Urothelium cell line (cell line): ENCODE data around the gene RSPH3.
"Not testable (repeated sequence)": the region's sequence is repeated elsewhere in the genome, so short reads cannot be mapped to it uniquely, and the experiment has no call there.

Experiments
- DNase-seq: peaks from one replicate; pipeline ENCODE4 v3.0.0; 2011; ENCODE audit warnings: low spot score, mixed read lengths
- FAIRE-seq: peaks from 2 replicates; lab custom pipeline; 2011; peaks lifted over from hg19 to GRCh38; lab: Jason Lieb, UNC

Gene RSPH3

GRCh38 chr6:158977382-158977781 is 22.6 kb downstream of the RSPH3 start:
- FAIRE-seq (no peak), DNase-seq (no peak)

- peak; percentile 20 for FAIRE-seq
- DNase-seq: peak; percentile 37
Measured at GRCh38 chr6:158972241-158973233, 27.5 kb downstream of the RSPH3 start.

DNA sequence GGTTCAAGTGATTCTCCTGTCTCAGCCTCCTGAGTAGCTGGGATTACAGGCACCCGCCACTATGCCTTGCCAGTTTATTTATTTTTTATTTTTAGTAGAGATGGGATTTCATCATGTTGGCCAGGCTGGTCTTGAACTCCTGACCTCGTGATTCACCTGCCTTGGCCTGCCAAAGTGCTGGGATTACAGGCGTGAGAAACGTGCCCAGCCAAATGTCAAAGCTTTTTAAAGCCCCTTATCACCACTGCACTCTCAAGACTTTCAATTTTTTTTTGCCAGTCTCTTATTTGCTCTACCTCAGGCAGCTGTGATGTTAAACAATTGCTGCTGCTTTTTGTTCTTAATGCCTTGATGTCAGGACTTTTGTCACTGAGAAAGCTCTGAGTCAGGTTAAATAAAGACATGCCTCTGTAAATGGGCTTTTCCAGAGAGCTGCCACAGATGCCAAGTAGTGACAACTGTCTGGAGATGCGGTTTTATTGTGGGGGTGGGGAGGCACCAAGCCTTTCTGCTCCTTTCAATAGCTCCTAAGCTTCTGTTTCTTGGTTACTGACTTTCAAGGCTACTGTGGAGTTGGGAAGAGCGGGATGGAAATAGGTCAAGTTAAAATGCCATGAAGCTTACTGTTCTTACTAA is 29.2 kb downstream of the RSPH3 start:
- FAIRE-seq (no peak), DNase-seq (no peak)

- DNase-seq (no peak), FAIRE-seq (no peak)
Measured at GRCh38 chr6:158969148-158969547, 30.9 kb downstream of the RSPH3 start.

DNA sequence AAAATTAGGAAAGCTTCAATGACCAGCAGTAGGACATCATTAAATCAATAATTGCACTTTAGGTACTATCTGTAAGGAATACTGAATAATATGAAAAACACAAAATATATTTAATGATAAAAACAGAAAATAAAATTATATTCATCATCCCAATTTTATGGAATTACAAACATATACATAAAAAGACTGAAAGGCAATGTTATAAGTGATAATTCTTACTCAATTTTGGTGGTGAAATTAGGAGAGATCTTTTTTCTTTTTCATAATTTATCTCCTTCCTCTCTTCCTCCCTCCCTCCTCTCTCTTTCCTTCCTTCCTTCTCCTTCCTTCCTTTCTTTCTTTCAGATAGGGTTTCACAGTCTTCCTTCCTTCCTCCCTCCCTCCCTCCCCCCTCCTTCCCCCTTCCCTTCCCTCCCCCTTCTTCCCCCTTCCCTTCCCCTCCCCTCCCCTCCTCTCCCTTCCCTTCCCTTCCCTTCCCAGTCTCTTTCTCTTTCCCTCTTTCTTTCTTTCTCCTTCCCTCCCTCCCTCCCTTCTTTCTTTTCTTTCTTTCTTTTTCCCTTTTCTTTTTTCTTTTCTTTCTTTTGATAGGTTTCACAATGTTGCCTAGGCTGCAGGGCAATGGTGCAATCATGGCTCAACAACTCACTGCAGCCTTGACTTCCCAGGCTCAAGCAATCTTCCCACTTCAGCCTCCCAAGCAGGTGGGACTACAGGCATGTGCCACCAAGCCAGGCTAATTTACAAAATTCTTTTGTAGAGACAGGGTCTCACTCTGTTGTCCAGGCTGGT is 36.8 kb downstream of the RSPH3 start:
- FAIRE-seq: no peak
- no peak for DNase-seq

- FAIRE-seq: no peak
- DNase-seq: no peak
Measured at GRCh38 chr6:158962371-158962770, 37.6 kb downstream of the RSPH3 start.

DNA sequence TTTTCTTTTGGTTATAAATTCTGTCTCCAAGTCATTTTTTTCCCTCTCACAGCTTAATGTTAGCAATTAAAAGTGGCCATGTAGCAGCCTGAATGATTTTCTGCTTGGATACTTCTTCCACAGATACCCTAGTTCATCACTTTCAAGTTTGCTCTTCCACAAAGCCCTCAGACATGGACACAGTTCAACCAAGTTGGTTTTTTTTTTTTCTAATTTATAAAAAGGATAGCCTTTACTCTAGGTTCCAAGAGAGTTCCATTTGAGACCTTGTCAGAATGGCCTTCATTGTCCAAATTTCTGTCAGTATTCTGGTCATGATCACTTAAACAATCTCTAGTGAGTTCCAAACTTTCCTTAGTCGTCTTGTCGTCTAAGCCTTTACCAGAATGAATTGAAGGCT is 40.0 kb downstream of the RSPH3 start:
- FAIRE-seq (no peak), DNase-seq (no peak)

- DNase-seq (no peak), FAIRE-seq (no peak)
Measured at GRCh38 chr6:158959552-158959951, 40.5 kb downstream of the RSPH3 start.

GRCh38 chr6:158958504-158959386 is 41.3 kb downstream of the RSPH3 start:
- no peak for FAIRE-seq
- no peak for DNase-seq

DNA sequence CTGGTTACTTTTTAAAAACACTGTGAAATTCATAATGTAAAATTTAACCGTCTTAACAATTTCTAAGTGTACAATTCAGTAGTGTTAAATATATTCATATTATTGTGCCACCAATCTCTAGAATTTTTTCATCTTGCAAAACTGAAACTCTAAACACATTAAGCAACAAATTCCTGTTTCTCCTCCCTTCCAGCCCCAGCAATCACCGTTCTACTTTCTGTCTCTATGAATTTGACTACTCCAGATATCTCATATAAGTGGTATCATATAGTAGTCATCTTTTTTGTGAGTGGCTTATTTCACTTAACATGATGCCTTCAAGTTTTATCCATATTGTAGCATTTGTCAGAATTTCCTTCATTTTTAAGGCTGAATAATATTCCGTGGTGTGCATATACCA is 44.7 kb downstream of the RSPH3 start:
- FAIRE-seq: no peak
- no peak for DNase-seq

DNA sequence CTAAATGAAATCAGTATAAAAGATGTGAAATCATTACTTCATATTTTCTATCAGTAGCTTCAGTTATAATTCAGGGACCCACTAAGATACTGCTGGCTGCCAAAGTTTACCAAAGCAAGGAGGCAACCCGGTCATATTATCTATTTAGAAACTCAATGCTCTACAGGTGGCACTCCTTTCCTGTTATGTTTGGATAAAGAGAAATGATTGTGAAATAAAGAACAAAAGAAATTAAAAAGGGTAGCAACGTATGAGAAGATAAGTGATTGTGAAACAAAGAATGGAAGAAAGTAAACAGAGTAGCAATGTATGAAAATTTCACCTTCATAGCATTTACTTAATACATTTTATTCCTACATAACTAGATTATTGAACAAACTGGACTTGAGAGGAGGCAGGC is 45.2 kb downstream of the RSPH3 start:
- FAIRE-seq: no peak
- DNase-seq: no peak

DNA sequence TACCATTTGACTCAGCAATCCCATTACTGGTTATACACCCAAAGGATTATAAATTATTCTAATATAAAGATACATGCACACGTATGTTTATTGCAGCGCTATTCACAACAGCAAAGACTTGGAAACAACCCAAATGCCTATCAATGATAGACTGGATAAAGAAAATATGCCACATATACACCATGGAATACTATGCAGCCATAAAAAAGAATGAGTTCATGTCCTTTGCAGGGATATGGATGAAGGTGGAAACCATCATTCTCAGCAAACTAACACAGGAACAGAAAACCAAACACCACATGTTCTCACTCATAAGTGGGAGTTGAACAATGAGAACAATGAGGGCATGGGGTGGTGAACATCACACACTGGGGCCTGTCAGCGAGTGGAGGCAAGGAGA is 48.0 kb downstream of the RSPH3 start:
- FAIRE-seq, DNase-seq: not testable (repeated sequence)

DNA sequence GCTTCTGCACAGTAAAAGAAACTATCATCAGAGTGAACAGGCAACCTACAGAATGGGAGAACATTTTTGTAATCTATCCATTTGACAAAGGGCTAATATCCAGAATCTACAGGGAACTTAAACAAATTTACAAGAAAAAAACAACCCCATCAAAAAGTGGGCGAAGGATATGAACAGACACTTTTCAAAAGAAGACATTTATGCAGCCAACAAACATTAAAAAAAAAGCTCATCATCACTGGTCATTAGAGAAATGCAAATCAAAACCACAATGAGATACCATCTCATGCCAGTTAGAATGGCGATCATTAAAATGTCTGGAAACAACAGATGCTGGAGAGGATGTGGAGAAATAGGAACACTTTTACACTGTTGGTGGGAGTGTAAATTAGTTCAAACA is 48.4 kb downstream of the RSPH3 start:
- not testable (repeated sequence) for DNase-seq, FAIRE-seq

GRCh38 chr6:158947284-158947683 is 52.7 kb downstream of the RSPH3 start:
- FAIRE-seq (no peak), DNase-seq (no peak)

- FAIRE-seq (no peak), DNase-seq (no peak)
Measured at GRCh38 chr6:158943380-158944032, 56.5 kb downstream of the RSPH3 start.

- DNase-seq (no peak), FAIRE-seq (no peak)
Measured at GRCh38 chr6:158942349-158942748, 57.7 kb downstream of the RSPH3 start.

DNA sequence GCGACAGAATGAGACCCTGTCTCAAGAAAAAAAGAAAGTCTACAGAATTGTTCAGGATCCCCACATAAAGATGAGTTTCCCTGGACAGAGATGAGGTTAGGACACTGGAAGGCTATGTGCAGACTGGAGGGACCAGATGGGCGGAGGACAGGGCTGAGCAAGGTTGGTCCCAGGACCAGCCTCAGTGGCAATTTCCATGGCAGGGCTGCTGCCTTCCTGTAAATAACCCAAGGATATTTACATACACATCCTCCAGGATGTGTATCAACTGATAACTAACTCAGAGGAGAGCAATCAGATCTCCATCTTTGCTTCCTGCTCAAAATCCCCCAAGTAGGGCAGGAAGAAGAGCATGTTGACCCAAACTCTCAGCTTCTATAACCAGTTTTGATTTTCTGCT is 58.8 kb downstream of the RSPH3 start:
- no peak for DNase-seq
- no peak for FAIRE-seq

DNA sequence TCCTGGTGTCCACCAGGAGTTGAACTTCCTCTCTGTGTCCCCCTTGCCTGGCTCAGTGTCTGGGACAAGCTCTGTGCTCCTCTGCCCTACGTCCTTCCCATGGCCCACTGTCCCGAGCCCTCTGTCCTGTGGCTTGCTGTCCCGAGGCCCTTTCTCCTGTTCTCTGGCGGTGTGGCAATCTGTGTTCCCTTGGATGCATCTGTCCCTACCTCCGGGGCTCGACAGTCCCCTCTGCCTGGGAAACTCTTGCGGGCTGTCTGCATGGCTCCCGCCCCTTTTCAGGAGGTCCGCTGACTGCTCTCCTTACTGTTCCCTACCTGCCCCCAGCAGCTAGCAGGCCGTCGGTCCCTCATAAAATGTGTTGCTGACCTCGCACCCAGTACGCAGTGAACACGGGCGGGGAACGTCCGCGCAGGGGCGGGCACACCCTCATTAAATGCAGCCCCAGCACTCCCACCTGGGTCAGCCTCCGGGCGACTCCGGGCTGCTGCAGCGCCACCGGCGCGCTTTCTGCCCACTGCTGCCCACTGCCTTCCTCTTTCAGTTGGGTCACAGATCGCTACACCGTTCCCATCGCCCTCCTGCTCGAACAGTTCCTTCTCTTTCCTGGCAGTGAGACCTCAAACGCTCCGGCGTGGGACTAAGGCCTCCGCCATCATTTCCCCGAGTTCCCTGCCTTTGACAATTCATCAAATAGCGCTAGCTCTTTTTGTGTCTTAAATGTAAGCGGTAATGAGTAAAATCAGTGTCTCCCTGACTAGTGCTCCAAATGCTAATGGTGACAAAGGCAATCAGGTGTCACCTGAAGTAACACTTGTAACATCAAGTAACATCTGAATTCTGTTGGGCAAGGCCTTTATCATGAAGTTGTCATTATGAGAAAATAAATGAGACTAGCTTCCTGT is 60.5 kb downstream of the RSPH3 start:
- no peak for DNase-seq
- no peak for FAIRE-seq

DNA sequence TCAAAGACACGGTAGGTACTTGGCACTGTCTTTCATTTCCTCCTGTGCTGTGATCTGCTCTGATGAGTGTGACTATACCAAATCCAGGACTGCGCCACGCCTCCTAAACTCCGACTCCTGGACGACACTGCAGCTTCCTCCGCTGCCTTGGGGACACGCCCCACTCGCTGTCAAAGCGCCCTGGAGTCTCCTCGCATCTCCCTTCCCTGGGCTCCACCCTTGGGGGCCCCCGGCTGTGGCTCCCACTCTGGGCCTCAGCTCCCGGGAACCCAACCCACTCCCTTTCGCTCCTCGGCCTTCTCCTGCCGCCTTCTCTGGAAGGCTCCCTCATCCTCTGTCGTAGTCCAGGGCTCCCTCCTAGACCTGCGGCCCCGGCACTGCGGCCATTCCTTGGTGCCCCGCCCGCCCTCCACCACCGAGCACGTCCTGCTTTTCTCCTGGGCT is 61.2 kb downstream of the RSPH3 start:
- no peak for FAIRE-seq
- DNase-seq: no peak
